GM19395 (cell line): ENCODE measurements around the gene ZIC4.

Source experiments
- ATAC-seq: cut with Tn5 transposase; IDR thresholded peaks from one replicate; pipeline ENCODE4 v1.9.1; 2021; ENCODE audit warnings: mild to moderate bottlenecking, moderate library complexity; ENCODE audit not compliant: unreplicated experiment

ZIC4 gene

DNA sequence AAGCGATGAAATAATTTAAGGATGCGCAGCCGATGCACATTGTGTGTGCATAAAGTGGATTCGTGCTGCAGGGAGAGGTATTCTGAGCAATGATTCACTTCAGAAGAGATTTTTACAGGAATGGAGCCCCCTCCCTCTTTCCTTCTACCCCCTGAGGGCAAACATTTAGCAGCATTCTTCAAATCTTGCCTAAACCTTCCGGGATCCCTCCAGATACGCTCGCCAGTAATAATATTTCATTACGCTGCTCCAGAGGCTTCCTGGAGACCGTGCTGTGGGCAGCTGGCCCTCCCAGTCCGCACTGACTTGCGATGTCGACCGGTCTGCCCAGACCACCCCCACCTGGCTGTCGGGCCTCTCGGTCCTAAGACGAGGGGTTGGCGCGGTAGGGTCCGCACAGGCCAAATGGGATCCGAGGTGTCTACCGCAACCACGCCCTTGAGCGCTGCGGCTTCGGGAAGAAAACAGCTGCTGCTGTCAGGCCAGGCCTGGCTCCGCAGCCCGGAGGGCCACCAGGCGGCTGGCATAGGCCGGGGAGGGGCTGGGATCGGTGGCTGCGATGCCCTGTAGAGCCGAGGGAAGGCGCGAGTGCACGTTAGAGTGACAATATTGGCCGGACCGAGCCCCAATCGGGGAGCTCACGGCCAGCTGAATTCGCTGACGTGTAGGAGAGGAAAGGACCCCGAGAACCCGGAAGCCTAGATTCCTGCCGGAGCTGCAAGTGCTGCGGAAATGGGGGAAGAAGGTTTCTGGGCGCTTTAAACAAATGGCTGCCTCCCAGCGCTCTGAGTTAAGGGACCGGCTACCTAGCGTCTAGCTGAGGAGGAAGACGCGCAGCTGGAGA is 14.3 kb downstream of the ZIC4 start:
- no peak for ATAC-seq

DNA sequence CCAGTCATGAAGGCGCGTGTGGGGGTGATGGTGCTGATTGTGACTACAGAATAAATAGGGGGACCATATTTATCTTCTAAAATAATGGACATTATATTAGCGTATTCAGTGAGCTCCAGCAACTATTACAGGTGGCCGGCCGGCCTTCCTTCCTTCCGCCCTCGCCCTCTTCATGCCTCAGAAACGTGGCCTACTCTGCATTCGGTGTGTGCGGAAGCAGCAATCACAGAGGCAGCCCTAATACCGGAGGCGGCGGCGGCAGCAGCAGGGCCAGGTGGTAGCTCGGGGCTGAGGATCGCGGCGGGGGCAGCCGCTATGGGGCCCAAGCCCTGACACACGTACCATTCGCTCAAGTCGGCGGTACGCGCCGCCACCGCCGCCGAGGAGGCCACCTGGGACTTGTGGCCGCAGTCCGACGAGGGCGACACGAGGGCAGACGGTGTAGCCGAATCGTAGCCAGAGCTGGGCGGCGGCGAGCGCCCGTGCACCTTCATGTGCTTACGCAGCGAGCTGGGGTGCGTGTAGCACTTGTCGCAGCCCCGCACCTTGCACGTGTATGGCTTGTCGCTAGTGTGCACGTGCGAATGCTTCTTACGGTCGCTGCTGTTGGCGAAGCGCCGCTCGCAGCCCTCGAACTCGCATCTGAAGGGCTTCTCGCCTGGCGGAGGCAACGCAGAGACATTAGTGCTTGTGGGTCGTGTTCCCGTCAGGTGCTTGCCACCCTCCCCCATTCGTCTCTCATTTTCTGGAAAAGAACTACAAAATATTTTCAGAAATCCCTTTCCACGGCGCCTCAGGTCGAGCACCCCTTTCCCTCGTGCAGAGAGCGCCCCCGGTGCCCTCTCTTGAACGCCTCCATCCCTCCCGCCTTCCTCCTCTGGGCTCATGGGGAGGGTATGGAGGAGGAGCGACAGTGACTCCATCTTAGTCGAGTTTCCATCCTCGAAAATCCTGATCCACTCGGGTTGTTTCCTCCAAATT is 15.5 kb downstream of the ZIC4 start:
- no peak for ATAC-seq

DNA sequence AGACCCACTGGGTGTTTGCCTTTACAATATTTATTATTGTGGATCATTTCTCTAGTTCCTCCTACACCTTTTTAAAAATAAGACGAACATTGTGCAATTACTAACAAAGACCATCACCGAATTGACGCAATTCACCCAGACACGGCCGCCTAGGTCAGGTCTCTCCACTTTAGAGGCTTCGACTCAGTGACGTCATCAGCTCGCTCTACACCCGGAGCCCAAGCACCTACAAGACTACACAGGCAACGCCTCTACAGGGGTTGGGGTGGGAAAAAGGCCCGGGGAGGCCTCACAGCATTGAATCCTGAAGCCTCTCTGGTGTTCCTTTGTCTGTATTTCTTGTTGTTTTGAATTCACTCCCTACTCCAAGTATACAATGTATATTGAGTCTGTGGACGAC is 16.6 kb downstream of the ZIC4 start:
- no peak for ATAC-seq

DNA sequence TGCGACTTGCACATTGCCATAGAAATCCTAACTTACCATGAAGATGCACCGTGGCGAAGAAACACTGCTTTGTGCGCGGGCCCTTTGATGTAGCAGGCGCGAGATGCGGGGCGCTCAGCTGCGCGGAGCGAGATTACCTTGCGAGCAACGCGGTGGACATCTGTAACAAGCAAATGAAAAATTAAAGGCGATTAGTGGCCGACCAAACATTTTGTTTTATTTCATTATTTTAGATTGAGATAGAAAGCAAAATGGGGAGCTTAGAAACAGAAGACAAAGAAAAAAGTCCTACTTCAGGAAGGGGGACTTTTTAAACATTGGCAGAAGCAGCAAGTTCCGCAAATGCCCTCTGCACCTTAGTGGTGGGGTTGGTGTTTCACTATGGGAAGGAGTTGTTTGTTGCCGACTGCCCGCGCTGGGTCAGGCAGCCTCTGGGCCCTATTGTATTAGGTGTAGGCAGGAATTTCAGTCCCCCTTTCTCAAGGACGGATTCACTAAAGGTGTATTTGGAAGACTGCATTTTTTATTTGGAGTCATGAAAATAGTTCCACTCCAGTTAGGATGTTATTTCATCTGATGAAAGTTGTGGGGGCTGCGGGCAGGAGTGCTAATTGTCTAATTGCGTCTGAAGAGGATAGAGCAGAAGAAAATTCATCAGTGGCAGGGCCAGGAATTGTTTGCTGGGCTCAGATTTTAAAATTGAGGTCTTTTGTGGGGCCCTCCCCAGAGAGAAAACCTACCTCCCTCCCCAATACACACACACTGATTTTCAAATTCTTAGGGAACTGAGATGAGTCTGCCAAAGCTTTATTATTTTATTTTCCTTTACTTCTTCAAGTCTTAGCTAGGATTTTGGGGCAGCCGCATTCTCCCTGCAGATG is 17.4 kb downstream of the ZIC4 start:
- ATAC-seq: no peak

DNA sequence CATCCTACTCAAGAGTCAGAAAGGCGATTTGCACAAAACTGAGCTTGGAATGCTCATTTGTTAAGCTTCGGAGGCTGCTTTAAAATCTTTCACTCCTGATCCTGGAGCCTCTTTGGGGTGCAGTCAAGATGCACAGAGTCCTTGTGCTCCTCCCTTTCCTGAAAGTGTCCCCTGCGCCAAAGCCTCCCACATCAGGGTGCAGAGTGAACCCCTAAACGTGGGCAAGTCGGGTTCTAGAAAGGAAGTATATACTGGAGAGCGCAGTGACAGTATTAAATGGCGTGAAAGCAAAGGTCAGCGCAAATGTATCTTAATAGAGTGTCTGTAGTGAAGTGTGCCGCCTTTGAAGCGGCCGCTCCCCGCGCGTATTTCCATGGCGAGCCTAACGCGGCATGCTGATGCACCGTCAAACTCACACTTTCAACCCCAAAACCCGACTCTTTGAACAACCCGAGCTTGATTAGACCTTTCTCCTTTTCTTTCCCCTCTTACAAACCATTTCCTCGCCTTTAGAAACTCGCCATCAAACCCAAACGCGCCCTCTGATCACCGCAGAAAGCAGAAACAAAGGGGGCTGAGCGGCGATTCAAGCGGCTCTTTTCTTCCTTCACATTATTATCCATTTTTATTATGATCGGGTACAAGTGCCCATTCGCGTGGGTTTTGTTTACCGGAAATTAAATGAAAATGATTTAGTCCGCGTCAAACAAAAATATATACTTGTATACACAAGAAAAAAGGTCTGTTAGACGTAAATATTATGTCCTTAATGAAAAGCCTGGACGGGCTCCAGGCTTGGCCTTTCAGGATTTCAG is 18.3 kb downstream of the ZIC4 start:
- no peak for ATAC-seq

DNA sequence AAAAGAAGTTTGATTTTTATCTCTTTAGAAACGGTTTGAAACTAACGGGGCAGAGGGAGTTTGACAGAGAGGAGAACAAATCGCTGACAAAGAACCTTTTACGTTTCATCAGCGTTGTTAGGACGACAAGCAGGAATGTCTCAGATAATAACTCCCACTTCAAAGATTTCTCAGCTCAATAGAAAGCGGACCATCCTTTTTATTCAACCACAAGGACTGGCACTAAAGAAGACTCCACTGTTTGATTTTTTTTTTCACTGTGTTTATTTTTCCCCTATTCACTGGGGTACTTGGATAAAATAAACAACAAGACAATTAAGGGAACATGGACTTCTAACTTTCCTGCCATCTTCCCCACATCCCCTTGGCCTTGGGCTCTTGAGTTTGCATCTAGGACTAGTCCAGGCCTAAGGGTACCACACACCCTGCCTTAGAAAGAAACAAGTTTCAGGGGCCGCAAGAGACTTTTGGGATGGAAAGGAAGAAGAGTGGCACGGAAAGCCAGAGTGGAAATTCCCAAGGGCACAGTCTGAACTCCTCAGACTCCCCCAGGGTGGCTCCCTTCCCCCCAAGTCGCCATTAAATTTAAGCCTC is 19.0 kb downstream of the ZIC4 start:
- ATAC-seq: no peak

DNA sequence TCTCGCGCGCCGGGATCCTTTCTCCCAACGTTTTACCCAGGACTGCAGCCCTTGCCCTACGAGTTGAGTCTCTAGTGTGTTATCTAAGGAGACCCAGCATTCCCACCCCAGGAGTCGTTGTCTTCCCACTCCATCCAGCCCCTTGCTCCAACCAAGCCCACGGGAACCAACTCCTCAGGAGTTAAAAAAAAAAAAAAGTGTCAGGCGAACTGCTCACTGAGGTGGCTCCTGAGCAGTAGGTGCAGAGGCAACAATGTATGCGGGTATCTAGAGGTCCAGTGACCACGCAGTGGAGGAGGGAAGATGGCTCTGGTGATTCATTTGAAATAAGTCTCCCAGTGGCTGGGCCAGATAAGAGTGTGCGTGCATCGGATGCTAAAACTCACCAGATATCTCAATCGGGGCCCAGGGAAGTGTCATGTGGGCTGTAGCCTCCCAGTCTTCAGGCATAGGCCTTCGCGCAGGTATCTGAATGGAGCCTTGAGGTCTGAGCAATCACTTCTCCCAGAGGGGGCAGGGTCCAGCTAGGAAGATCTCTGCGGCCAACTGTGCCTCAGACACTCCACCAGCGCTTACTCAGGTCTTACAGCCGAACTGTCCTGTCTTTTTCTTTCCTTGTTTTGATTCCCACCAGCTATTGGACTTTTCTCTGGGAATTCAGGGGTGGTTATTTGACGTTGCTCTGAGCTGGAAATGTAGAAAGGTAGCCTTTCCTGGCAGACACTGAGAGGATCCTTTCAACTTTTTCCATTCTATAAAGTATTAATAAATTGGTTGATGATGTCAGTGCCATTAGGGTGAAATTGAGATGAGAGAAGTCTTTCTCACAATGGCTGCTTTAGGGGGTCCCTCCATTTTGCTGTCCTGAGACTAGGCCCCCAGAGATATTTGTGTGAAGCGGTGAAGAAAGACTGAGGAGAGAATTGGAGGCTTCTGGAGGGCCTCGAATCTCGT is 21.0 kb downstream of the ZIC4 start:
- ATAC-seq: no peak

DNA sequence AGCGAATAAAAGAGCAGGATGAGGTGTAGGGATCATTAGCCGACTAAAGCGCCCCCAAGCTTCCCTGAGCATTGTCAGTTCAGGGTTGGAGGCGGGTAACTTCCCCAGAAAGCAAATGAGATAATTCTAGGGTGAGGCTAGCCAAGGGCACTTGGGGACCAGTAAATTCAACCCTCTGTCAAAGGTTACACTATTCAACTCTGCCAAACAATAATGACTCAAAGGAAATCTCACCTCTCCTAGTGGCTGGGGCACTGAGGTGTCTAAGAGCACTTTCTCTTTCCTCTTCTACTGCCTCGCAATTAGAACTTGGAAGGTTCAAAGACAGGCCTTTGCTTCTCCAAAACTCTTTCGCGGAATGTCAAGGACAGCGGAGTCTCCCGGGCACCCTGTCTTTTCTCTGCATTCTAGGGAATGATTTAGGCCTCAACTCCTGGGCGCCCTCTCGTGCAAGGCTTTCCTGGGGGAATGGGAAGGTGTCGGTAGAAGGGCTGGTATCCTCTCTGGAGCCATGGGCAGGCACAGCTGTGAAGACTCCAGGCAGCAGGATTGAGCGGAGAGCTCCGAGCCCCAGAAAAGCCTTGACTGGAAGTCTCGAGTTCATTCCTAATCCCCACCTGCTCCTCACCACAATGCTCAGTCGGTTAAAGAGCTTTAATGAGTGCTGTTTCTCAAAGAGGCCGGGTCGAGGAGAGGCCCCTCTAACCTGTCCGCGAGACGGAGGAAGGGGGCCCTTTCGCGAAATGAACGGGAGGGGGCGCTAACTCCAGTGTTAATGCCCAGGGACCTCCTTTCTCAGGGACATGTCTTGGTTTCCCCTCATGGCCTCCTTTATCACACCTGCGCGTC is 21.9 kb downstream of the ZIC4 start:
- ATAC-seq: no peak

DNA sequence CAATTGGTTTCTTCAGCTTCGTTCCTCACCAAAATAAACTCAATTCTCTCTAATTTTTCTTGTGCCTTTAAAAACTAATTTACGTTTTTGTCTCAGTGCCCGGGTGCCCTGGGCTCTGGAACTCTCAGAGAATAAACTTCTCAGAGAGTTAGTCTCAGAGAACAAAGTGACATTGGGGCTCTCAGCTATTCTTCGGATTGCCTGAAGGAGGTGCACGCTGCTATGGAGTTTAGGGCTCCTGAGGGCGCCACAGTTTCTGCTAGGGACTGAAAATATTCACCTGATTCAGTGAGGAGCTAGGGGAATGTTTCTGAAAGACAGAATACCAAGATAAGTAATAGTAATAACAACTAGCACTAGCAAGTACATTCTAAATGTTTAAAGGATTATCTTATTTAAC is 22.7 kb downstream of the ZIC4 start:
- no peak for ATAC-seq

DNA sequence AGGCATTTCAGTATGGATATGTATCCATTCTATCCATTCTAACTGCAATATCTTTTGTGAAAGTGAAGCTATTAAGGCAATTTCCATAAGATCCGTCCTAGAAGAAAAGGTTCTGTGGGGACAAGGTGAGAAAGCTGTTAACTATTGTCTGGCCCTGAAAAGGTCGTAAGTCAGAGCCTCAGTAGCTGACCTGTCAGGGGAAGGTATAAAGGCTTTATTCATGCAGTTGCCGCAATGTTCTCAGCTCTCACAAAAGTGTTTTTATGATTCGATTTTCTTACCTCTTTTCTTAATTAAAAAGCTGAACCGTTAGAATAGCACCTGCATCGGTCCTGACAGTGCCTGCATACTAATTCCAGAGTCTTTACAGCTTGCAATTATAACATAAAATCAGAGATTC is 24.7 kb downstream of the ZIC4 start:
- no peak for ATAC-seq

DNA sequence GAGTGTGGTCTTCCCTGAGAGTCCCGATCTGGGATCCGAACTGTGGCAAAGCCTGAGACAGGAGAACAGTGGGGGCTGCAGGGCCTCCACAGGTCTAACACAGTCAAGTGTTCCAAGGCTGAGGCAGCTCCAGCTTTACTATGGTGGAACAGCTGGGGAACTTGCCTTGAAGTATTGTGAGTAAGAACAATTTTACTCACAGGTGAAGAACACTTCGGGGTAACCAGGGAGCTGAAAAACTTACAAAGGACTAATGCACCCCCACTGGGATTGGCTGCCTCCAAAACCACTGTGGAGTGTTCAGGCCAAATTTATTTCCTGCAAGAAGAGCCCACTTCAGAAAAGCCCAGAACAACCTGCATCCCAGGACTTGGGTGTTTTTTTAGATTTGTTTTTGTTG is 25.4 kb downstream of the ZIC4 start:
- no peak for ATAC-seq

DNA sequence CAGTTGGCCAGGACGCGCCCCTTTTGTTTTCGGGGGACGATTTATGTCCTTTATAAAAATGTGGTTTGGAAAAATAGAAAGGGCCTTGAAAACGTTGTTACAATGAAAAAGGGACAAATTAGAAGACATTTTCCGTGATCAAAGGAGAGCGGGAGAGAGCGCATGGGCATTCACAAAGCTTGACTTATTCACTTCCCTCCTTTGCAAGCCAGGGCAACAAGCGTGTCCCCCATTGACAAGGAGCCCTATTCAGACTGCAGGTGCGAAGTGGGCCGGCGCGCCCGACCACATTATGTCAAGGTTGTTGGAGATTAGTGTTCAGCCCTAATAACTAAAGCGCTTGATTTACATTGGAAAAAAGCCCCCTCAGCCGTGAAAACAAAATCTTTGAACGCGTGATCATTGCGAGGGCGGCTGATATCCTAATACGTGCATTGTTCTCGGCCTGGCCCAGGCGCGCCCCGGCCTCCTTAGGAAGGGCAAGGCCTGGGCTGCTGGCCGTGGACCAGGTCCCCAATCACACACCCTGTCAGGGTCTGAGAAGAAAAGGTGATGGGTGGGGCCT is 25.9 kb downstream of the ZIC4 start:
- ATAC-seq: no peak

DNA sequence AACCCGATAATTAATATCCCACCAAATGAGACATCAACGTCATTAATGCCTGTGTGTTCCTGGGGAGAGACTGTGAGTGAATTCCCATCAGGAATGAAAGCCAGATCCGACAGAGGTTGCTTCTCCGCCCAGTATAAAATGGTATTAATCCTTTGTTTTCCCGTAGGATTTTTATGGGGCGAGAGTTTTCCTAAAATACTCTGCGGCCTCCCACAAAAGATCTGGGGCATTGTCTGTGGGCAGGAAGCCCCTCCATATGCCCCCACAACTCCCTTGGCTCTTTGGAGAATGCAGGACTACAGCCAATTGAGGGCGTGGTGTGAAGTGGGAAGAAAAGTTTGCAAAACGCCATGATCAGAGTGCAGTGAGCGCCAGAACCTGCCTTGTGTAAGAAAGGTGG is 26.7 kb downstream of the ZIC4 start:
- no peak for ATAC-seq

DNA sequence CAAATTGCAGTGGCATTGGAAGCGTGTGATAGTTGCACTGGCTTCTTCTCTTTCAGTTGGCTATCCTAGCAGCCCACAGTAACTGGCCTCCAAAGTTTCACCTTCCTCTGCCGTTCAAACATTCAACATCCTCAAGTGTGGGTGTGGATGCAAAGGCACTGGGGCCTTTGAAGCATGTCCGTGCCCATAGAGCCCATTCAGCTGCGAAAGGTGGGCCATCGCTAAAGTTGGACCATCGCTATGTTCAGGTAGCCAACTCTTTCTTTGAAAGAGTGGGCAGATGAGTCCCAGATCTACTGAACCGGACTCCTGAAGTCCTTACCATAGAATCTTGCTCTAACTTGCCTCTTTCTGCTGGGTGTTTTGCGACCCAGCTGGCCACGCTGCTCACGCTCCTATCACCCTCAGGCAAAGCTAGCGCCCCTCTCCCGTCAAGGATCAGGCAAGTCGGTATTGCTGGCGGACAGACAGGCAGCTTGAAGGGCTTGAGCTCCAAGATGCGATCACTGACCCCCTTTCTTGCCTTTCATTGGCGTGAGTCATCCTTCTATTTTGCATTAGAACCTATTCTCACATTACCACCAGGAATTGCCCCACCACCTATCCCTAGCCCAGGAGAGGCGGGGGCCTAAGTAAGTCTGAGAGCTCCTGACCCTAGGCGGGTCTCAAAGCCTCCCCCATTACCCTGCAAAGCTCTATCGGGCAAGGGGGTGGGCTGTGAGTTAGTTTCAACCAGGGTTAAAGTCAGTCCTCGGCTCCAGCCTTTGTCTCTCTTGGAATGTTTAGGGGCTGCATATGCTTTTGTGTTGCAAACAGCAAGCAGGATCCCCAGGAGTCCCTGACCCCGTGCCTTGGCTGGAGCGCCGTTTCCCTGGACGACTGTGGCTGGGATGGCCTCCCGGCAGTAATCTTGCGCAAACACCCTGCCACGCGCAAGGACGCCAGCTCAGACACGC is 28.7 kb downstream of the ZIC4 start:
- no peak for ATAC-seq

DNA sequence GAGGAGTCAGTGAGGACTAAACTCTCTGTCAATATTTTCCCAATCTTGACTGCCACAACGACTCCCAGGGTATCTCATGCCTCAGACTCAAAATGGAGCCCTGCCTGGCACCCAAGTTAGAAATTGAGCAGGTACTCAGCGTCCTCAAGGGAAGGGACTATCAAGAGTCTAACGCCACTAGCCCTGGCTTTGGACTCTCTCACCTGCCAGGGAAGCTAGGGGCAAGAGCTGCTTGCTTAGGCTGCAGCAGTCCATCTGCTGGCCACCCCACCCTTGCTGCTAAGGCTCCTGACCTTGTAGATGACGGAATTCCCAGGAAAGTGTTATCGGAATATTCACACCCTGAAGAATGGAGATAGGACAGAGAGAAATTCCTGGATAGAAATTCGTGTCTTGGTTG is 33.0 kb downstream of the ZIC4 start:
- no peak for ATAC-seq

DNA sequence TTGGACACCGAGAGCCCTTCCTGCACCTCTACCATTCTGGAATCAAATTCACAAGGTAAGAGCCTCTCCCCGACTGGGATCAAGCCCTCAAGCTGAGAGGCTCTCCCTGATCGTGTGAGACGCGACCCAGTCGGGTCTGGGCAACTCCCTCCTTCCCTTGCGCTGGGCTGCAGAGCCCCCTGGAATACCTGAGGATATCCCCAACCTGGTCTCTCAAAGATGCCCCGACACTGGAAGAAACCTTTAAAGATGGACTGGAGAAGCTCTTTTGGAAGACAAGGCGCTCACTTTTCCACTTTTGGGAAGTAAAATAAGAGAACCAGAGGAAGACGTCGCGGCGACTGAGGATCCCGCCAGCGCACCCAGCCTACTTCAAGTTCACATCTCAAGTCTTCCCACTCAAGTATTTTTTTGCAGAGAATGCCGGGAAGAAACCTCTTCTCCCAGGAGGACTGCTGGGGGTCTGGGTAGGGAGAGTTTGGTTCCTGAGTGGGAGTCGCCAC is 33.8 kb downstream of the ZIC4 start:
- no peak for ATAC-seq
